ENCODE data around the gene CTU2.

Gene CTU2

GRCh38 chr16:88762258-88762870, 56.1 kb downstream of the CTU2 start:
- no peak for DNase-seq (ENCODE audit: low spot score)
- no peak for TF ChIP-seq CTCF (IDR thresholded peaks at IDR 0.05; ENCODE audit: extremely low read depth, missing control alignments)

- no peak for DNase-seq (ENCODE audit: low spot score)
- no peak for TF ChIP-seq CTCF (IDR thresholded peaks at IDR 0.05; ENCODE audit: extremely low read depth, missing control alignments)
Observed at GRCh38 chr16:88762941-88763340, 56.6 kb downstream of the CTU2 start.

- no peak for DNase-seq (ENCODE audit: low spot score)
- TF ChIP-seq CTCF (IDR thresholded peaks at IDR 0.05; ENCODE audit: extremely low read depth, missing control alignments) = no peak
Observed at GRCh38 chr16:88763502-88764053, 57.3 kb downstream of the CTU2 start.

GRCh38 chr16:88764080-88764479, 57.8 kb downstream of the CTU2 start:
- no peak for TF ChIP-seq CTCF (IDR thresholded peaks at IDR 0.05; ENCODE audit: extremely low read depth, missing control alignments)
- DNase-seq (ENCODE audit: low spot score) = no peak

GRCh38 chr16:88764913-88765349, 58.6 kb downstream of the CTU2 start:
- TF ChIP-seq CTCF (IDR thresholded peaks at IDR 0.05; ENCODE audit: extremely low read depth, missing control alignments) = no peak
- no peak for DNase-seq (ENCODE audit: low spot score)

All from GM20000 (cell line).